Heart left ventricle (tissue), 13 donors: ENCODE measurements around the gene EPHX1.
"Not testable (repeated sequence)": the region's sequence is repeated elsewhere in the genome, so short reads cannot be mapped to it uniquely, and the experiment has no call there.

Experiments
- POLR2A ChIP-seq, 2 donors: fragments of 450-650 bp; IDR thresholded peaks; one replicate each; pipeline ENCODE4 v1.6.1; 2017; ENCODE audit warnings: antibody characterized with exemption in 2 of 2, mild to moderate bottlenecking in 2 of 2, moderate library complexity in 2 of 2
- TF ChIP-seq, protein P1 (sequence below), 12 donors: fragments of 200-600 bp; sonication (generic) in 4 of 12; IDR thresholded peaks; one replicate each; pipeline versions ENCODE4 v1.5.0 to v1.8.0; 2018 to 2022; ENCODE audit warnings: antibody characterized with exemption in 12 of 12, mild to moderate bottlenecking in 5 of 12
- donor health status: ischemic (EF 13 %, LVEDD 7.1; RV severe dilation, severe dysfunction).
- donor health status: DM: no; HTN: yes; CAD: no.
- donor health status: DM: no; HTN: no; CAD: no.
- donor health status: ischemic (EF 25% LVEDD 6.9; RV normal size, moderate dysfunction).
- donor health status: ischemic (EF 25% LVEDD 5.7; RV mildly dilated, moderate dysfunction).
- donor health status: ischemic (EF 35%, LVEDD 5.7; RV mildly dilated, moderate dysfunction).
- donor health status: nonischemic (EF 11% LVEDD 7.7; RV severe dilation, severe dysfunction).
- donor health status: DM: yes; HTN: yes; CAD: no.
- donor health status: PGD.
- donor health status: ischemic (EF 29% LVEDD 5.4; RV normal size, mild dysfunction).
- donor health status: nonischemic (EF 23%, LVEDD 6.1; RV moderate dilation, normal function).

DNA sequence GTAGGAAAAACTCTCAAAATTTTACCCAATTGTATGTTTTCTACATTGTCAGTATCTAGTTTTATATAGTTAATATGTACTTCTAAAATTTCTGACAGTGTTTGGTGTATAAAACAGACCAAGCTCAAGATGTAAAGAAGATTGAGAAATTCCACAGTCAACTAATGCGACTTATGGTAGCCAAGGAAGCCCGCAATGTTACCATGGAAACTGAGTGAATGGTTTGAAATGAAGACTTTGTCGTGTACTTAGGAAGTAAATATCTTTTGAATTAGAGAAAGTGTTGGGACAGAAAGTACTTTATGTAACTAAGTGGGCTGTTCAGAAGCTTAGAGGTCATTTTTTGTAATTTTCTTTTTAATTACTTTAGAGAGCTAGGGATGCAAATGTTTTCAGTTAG lies 20.8 kb upstream of the EPHX1 start:
- TF ChIP-seq, protein P1, sequence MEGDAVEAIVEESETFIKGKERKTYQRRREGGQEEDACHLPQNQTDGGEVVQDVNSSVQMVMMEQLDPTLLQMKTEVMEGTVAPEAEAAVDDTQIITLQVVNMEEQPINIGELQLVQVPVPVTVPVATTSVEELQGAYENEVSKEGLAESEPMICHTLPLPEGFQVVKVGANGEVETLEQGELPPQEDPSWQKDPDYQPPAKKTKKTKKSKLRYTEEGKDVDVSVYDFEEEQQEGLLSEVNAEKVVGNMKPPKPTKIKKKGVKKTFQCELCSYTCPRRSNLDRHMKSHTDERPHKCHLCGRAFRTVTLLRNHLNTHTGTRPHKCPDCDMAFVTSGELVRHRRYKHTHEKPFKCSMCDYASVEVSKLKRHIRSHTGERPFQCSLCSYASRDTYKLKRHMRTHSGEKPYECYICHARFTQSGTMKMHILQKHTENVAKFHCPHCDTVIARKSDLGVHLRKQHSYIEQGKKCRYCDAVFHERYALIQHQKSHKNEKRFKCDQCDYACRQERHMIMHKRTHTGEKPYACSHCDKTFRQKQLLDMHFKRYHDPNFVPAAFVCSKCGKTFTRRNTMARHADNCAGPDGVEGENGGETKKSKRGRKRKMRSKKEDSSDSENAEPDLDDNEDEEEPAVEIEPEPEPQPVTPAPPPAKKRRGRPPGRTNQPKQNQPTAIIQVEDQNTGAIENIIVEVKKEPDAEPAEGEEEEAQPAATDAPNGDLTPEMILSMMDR (IDR thresholded peaks at IDR 0.05): not testable (repeated sequence)
- TF ChIP-seq POLR2A (IDR thresholded peaks at IDR 0.05): not testable (repeated sequence)
